MM.1S (cell line): Measurements from ENCODE around the gene NET1.

ENCODE experiments used
- DNase-seq: peaks from one replicate; pipeline ENCODE4 v3.0.0-alpha.2; 2015
- H2AFZ ChIP-seq: fragments of 300-600 bp; sonication (generic); 2 replicates; pipeline ENCODE4 v1.6.0; 2016; ENCODE audit warnings: antibody characterized with exemption, low read length
- H3F3A ChIP-seq: fragments of 300-600 bp; sonication (generic); 2 replicates; pipeline ENCODE4 v1.6.1; 2016; ENCODE audit warnings: mild to moderate bottlenecking, antibody characterized with exemption, low read length, moderate library complexity, mixed read lengths; ENCODE audit not compliant: insufficient read depth
- H3K27ac ChIP-seq: fragments of 300-600 bp; sonication (generic); 2 replicates; pipeline ENCODE4 v1.5.1; 2016; ENCODE audit warnings: mild to moderate bottlenecking, low read length
- H3K27me3 ChIP-seq: fragments of 300-600 bp; sonication (generic); replicated peaks from 2 replicates; pipeline ENCODE4 v1.6.0; 2016; ENCODE audit warnings: low read length; ENCODE audit not compliant: insufficient read depth
- H3K36me3 ChIP-seq: fragments of 300-600 bp; sonication (generic); replicated peaks from 2 replicates; pipeline ENCODE4 v1.6.1; 2016; ENCODE audit warnings: mild to moderate bottlenecking, low read length, mixed read lengths; ENCODE audit not compliant: insufficient read depth
- H3K4me1 ChIP-seq: fragments of 300-600 bp; sonication (generic); 2 replicates; pipeline ENCODE4 v1.6.1; 2016; ENCODE audit warnings: low read length, mixed read lengths
- H3K4me2 ChIP-seq: fragments of 300-600 bp; sonication (generic); 2 replicates; pipeline ENCODE4 v1.6.0; 2016; ENCODE audit warnings: low read depth, low read length
- H3K4me3 ChIP-seq: fragments of 300-600 bp; sonication (generic); 2 replicates; pipeline ENCODE4 v1.5.1; 2016; ENCODE audit warnings: low read length, mixed read lengths
- H3K79me2 ChIP-seq: fragments of 300-600 bp; sonication (generic); 2 replicates; pipeline ENCODE4 v1.6.1; 2016; ENCODE audit warnings: mixed run types, low read length, mixed read lengths
- H3K9ac ChIP-seq: fragments of 300-600 bp; sonication (generic); 2 replicates; pipeline ENCODE4 v1.6.1; 2016; ENCODE audit warnings: low read length, mixed read lengths
- H3K9me2 ChIP-seq: fragments of 300-600 bp; sonication (generic); replicated peaks from 2 replicates; pipeline ENCODE4 v1.6.1; 2016; ENCODE audit warnings: mild to moderate bottlenecking, low read length, mixed read lengths; ENCODE audit not compliant: insufficient read depth
- H3K9me3 ChIP-seq: fragments of 300-600 bp; sonication (generic); replicated peaks from 2 replicates; pipeline ENCODE4 v1.6.1; 2016; ENCODE audit warnings: mild to moderate bottlenecking, low read length, mixed read lengths; ENCODE audit not compliant: insufficient read depth
- H4K20me1 ChIP-seq: fragments of 300-600 bp; sonication (generic); 2 replicates; pipeline ENCODE4 v1.6.1; 2016; ENCODE audit warnings: mild to moderate bottlenecking, low read length, moderate library complexity, mixed read lengths; ENCODE audit not compliant: insufficient read depth
- CTCF ChIP-seq: fragments of 300-600 bp; sonication (generic); IDR thresholded peaks from 2 replicates; pipeline ENCODE4 v1.5.1; 2016; ENCODE audit warnings: antibody characterized with exemption, low read length, mixed read lengths
- EZH2 ChIP-seq: fragments of 300-600 bp; sonication (generic); optimal IDR thresholded peaks from 2 replicates; pipeline ENCODE3; 2017; ENCODE audit warnings: low read depth, mild to moderate bottlenecking, antibody characterized with exemption, low read length, mixed read lengths
- EZH2phosphoT487 ChIP-seq: fragments of 300-600 bp; sonication (generic); IDR thresholded peaks from 2 replicates; pipeline ENCODE4 v1.6.1; 2018; ENCODE audit warnings: antibody characterized with exemption, low read length

NET1 gene

GRCh38 chr10:5370493-5371352 lies 41.6 kb upstream of the NET1 start:
- Histone ChIP-seq H3F3A (no peaks in the 10 kb centered on the region), H3K9me2 (no peaks in the 10 kb centered on the region), H3K4me3 (no peak overlapping the region), H3K79me2 (no peaks in the 10 kb centered on the region), H2AFZ (no peak overlapping the region), H3K36me3 (no peaks in the 10 kb centered on the region), H3K9ac (no peak overlapping the region), H3K27ac (no peak overlapping the region), H3K4me1 (no peaks in the 10 kb centered on the region), H3K27me3 (no peaks in the 10 kb centered on the region), H4K20me1 (no peaks in the 10 kb centered on the region), H3K9me3 (no peaks in the 10 kb centered on the region), H3K4me2 (no peak overlapping the region)
- TF ChIP-seq EZH2 (no peak), CTCF (no peak), EZH2phosphoT487 (no peak)
- DNase-seq, result no peak

- H3K36me3 ChIP-seq, result no peaks in the 10 kb centered on the region
- no peaks in the 10 kb centered on the region for H3F3A ChIP-seq
- no peaks in the 10 kb centered on the region for H3K9me2 ChIP-seq
- H3K79me2 ChIP-seq, result no peaks in the 10 kb centered on the region
- no peaks in the 10 kb centered on the region for H3K4me1 ChIP-seq
- no peak overlapping the region for H3K27ac ChIP-seq
- TF ChIP-seq CTCF, result no peak
- no peak for TF ChIP-seq EZH2phosphoT487
- no peak for TF ChIP-seq EZH2
- DNase-seq, result no peak
- H3K4me3 ChIP-seq, result no peak overlapping the region
- no peak overlapping the region for H3K4me2 ChIP-seq
- H3K27me3 ChIP-seq, result no peaks in the 10 kb centered on the region
- no peaks in the 10 kb centered on the region for H4K20me1 ChIP-seq
- no peak overlapping the region for H3K9ac ChIP-seq
- H3K9me3 ChIP-seq, result no peaks in the 10 kb centered on the region
- no peak overlapping the region for H2AFZ ChIP-seq
These were observed 39.0 kb upstream of the NET1 start for GRCh38 chr10:5373307-5373706.

GRCh38 chr10:5373891-5374611 lies 38.3 kb upstream of the NET1 start:
- H3K9ac ChIP-seq, result no peak overlapping the region
- no peaks in the 10 kb centered on the region for H3F3A ChIP-seq
- H3K4me3 ChIP-seq, result no peak overlapping the region
- no peak overlapping the region for H3K4me2 ChIP-seq
- H3K27me3 ChIP-seq, result no peaks in the 10 kb centered on the region
- TF ChIP-seq CTCF (no peak), EZH2 (no peak), EZH2phosphoT487 (no peak)
- DNase-seq, result no peak
- no peak overlapping the region for H3K27ac ChIP-seq
- H2AFZ ChIP-seq, result no peak overlapping the region
- H3K79me2 ChIP-seq, result no peaks in the 10 kb centered on the region
- H3K9me3 ChIP-seq, result no peaks in the 10 kb centered on the region
- no peaks in the 10 kb centered on the region for H3K9me2 ChIP-seq
- H3K4me1 ChIP-seq, result no peaks in the 10 kb centered on the region
- H4K20me1 ChIP-seq, result no peaks in the 10 kb centered on the region
- H3K36me3 ChIP-seq, result no peaks in the 10 kb centered on the region
